WTC11 (cell line): ENCODE results near the gene USP15. TPM values are rescaled to one million over a fixed set of nuclear protein-coding genes. Genes with fewer than 3 reads are reported as not detected.

ENCODE experiments used
- ATAC-seq: fragments of 200-7000 bp; cut with Tn5 transposase; 2 replicates; pipeline ENCODE4 v1.10.0; 2021; ENCODE audit warnings: mild to moderate bottlenecking, moderate library complexity
- CTCF ChIA-PET: fragments of 300-600 bp; sonication (Branson Sonifier 250); formaldehyde crosslinking; loops from one replicate; lab custom pipeline; 2021; ENCODE audit warnings: antibody characterized with exemption; lab: Charles Lee
- POLR2A ChIA-PET: fragments of 350-600 bp; sonication (Branson Sonifier 250); formaldehyde crosslinking; loops from one replicate; lab custom pipeline; 2021; ENCODE audit warnings: antibody characterized with exemption; lab: Charles Lee
- DNase-seq: peaks from one replicate; pipeline ENCODE4 v3.0.0; 2021; ENCODE audit warnings: low spot score
- H3K27ac Mint-ChIP-seq: 2 replicates; pipeline ENCODE4 v1.8.0; 2021; ENCODE audit warnings: mixed read lengths
- H3K27me3 Mint-ChIP-seq: 2 replicates; pipeline ENCODE4 v1.8.0; 2021; ENCODE audit warnings: low read depth, mild to moderate bottlenecking, moderate library complexity, mixed read lengths
- H3K36me3 Mint-ChIP-seq: 2 replicates; pipeline ENCODE4 v1.8.0; 2021; ENCODE audit warnings: mixed read lengths
- H3K4me1 Mint-ChIP-seq: 2 replicates; pipeline ENCODE4 v1.8.0; 2022; ENCODE audit warnings: mixed read lengths
- H3K4me3 Mint-ChIP-seq: 2 replicates; pipeline ENCODE4 v1.8.0; 2021; ENCODE audit warnings: mild to moderate bottlenecking, moderate library complexity, mixed read lengths
- H3K9me3 Mint-ChIP-seq: 2 replicates; pipeline ENCODE4 v1.8.0; 2021; ENCODE audit warnings: mixed read lengths
- CDX4 ChIP-seq: fragments of 250-450 bp; sonication (Bioruptor Pico); IDR thresholded peaks from 2 replicates; pipeline ENCODE4 v1.9.0; 2021; ENCODE audit warnings: moderate library complexity, mild to moderate bottlenecking, inconsistent platforms, borderline replicate concordance
- E2F5 ChIP-seq: sonication (generic); formaldehyde crosslinking; IDR thresholded peaks from 2 replicates; pipeline ENCODE4 v1.8.1; 2022; ENCODE audit warnings: mild to moderate bottlenecking, moderate library complexity, missing genetic modification reagents
- ESRRA ChIP-seq: sonication (generic); formaldehyde crosslinking; IDR thresholded peaks from 2 replicates; pipeline ENCODE4 v1.8.1; 2022; ENCODE audit warnings: mild to moderate bottlenecking, missing genetic modification reagents, borderline replicate concordance
- FOXJ3 ChIP-seq: sonication (generic); formaldehyde crosslinking; IDR thresholded peaks from 2 replicates; pipeline ENCODE4 v1.9.0; 2021; ENCODE audit warnings: missing genetic modification reagents, mild to moderate bottlenecking, borderline replicate concordance
- FOXP4 ChIP-seq: sonication (generic); formaldehyde crosslinking; IDR thresholded peaks from 2 replicates; pipeline ENCODE4 v1.8.0; 2022; ENCODE audit warnings: mild to moderate bottlenecking, missing genetic modification reagents
- IRF1 ChIP-seq: sonication (generic); formaldehyde crosslinking; IDR thresholded peaks from 2 replicates; pipeline ENCODE4 v1.8.0; 2023; ENCODE audit warnings: missing genetic modification reagents
- JUN ChIP-seq: sonication (generic); formaldehyde crosslinking; IDR thresholded peaks from 2 replicates; pipeline ENCODE4 v1.8.0; 2023; ENCODE audit warnings: mild to moderate bottlenecking, missing genetic modification reagents
- OVOL2 ChIP-seq: fragments of 250-450 bp; sonication (Bioruptor Pico); IDR thresholded peaks from 2 replicates; pipeline ENCODE4 v1.9.0; 2021; ENCODE audit warnings: mild to moderate bottlenecking, borderline replicate concordance
- RELA ChIP-seq: sonication (generic); formaldehyde crosslinking; IDR thresholded peaks from 2 replicates; pipeline ENCODE4 v1.8.1; 2022; ENCODE audit warnings: missing genetic modification reagents, mild to moderate bottlenecking, borderline replicate concordance
- STAT6 ChIP-seq: sonication (generic); formaldehyde crosslinking; conservative IDR thresholded peaks from 2 replicates; pipeline ENCODE4 v1.8.1; 2023; ENCODE audit warnings: mild to moderate bottlenecking, low read depth, missing genetic modification reagents, moderate library complexity
- ZMAT4 ChIP-seq: fragments of 250-450 bp; sonication (Bioruptor Pico); IDR thresholded peaks from 2 replicates; pipeline ENCODE4 v1.9.0; 2021; ENCODE audit warnings: mild to moderate bottlenecking
- ZNF263 ChIP-seq: sonication (generic); formaldehyde crosslinking; IDR thresholded peaks from 2 replicates; pipeline ENCODE4 v1.8.1; 2022; ENCODE audit warnings: low read depth, mild to moderate bottlenecking, moderate library complexity, missing genetic modification reagents
- ZNF317 ChIP-seq: sonication (generic); formaldehyde crosslinking; IDR thresholded peaks from 2 replicates; pipeline ENCODE4 v1.8.1; 2023; ENCODE audit warnings: low read depth, mild to moderate bottlenecking, moderate library complexity, missing genetic modification reagents, borderline replicate concordance
- ZNF532 ChIP-seq: fragments of 250-450 bp; sonication (Bioruptor Pico); IDR thresholded peaks from 2 replicates; pipeline ENCODE4 v1.9.0; 2021; ENCODE audit warnings: mild to moderate bottlenecking, borderline replicate concordance
- ZSCAN18 ChIP-seq: fragments of 250-450 bp; sonication (Bioruptor Pico); IDR thresholded peaks from 2 replicates; pipeline ENCODE4 v2.1.2; 2022; ENCODE audit warnings: mild to moderate bottlenecking, moderate library complexity
- total RNA-seq: library from RNA; stranded (reverse); gene quantifications from 3 replicates; pipeline ENCODE4 v1.2.3, GENCODE V29; 2021

USP15 gene
- total RNA-seq, 1 experiment from 2014 or later: 37.2 TPM

- TF ChIP-seq STAT6 (CRISPR knock-in tag): no peak
These were observed 85.5 kb downstream of the USP15 start (continued) for GRCh38 chr12:62345667-62346066.

- CTCF ChIA-PET: no interaction called here
- POLR2A ChIA-PET: no interaction called here
- no peak overlapping the region for H3K4me3 Mint-ChIP-seq
- H3K9me3 Mint-ChIP-seq: peaks cover 16% of the 10 kb centered on the region
- no peak overlapping the region for H3K27ac Mint-ChIP-seq
- TF ChIP-seq RELA (no peak), ZNF532 (CRISPR knock-in tag) (no peak), ZNF263 (CRISPR knock-in tag) (no peak), ZMAT4 (CRISPR knock-in tag) (no peak), IRF1 (CRISPR knock-in tag) (no peak), JUN (no peak), FOXJ3 (CRISPR knock-in tag) (no peak)
- H3K4me1 Mint-ChIP-seq: no peaks in the 10 kb centered on the region
- H3K27me3 Mint-ChIP-seq: no peaks in the 10 kb centered on the region; the same call in 1 of the 2 replicates
- DNase-seq (no peak), ATAC-seq (no peak)
- peaks cover 22% of the 10 kb centered on the region for H3K36me3 Mint-ChIP-seq
These were observed 86.6 kb downstream of the USP15 start for GRCh38 chr12:62346817-62347216.

- no peak for TF ChIP-seq CDX4 (CRISPR knock-in tag)
- TF ChIP-seq ZSCAN18: no peak
- no peak for TF ChIP-seq OVOL2 (CRISPR knock-in tag)
- TF ChIP-seq E2F5 (CRISPR knock-in tag): no peak
- TF ChIP-seq ESRRA (CRISPR knock-in tag): no peak
- TF ChIP-seq ZNF317: no peak
- TF ChIP-seq FOXP4 (CRISPR knock-in tag): no peak
- ChIA-PET CTCF (no interaction called here), POLR2A (no interaction called here)
- Mint-ChIP-seq H3K27ac (no peak overlapping the region), H3K4me3 (no peak overlapping the region), H3K9me3 (peaks cover 16% of the 10 kb centered on the region), H3K27me3 (no peaks in the 10 kb centered on the region; the same call in 1 of the 2 replicates), H3K36me3 (peaks cover 22% of the 10 kb centered on the region), H3K4me1 (no peaks in the 10 kb centered on the region)
- ATAC-seq: no peak
- DNase-seq: no peak
These were observed 87.9 kb downstream of the USP15 start for GRCh38 chr12:62347922-62348650.
